Measurements from ENCODE around the gene PKMYT1. TPM values are rescaled to one million over a fixed set of nuclear protein-coding genes. Genes with fewer than 3 reads are reported as not detected.

The PKMYT1 gene
- total and polyA plus RNA-seq, 9 of the 15 experiments (the other 6 are each of a cell fraction or from before 2014, with no cell fraction given) = 8.7 to 201 (median 37.8) TPM

GRCh38 chr16:2963723-2964474 is 16.3 kb downstream of the PKMYT1 start, which contains the start of gene KREMEN2 (continued):
- TF ChIP-seq, protein P1, sequence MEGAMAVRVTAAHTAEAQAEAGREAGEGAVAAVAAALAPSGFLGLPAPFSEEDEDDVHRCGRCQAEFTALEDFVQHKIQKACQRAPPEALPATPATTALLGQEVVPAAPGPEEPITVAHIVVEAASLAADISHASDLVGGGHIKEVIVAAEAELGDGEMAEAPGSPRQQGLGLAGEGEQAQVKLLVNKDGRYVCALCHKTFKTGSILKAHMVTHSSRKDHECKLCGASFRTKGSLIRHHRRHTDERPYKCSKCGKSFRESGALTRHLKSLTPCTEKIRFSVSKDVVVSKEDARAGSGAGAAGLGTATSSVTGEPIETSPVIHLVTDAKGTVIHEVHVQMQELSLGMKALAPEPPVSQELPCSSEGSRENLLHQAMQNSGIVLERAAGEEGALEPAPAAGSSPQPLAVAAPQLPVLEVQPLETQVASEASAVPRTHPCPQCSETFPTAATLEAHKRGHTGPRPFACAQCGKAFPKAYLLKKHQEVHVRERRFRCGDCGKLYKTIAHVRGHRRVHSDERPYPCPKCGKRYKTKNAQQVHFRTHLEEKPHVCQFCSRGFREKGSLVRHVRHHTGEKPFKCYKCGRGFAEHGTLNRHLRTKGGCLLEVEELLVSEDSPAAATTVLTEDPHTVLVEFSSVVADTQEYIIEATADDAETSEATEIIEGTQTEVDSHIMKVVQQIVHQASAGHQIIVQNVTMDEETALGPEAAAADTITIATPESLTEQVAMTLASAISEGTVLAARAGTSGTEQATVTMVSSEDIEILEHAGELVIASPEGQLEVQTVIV (CRISPR knock-in tag; IDR thresholded peaks at IDR 0.05; ENCODE audit: borderline replicate concordance) = no peak
- no peak for TF ChIP-seq ZNF444 (CRISPR knock-in tag; IDR thresholded peaks at IDR 0.05)
- TF ChIP-seq CREBBP (IDR thresholded peaks at IDR 0.05; ENCODE audit: low read depth, low read length) = no peak
- TF ChIP-seq NR4A1 (CRISPR knock-in tag; IDR thresholded peaks at IDR 0.05) = no peak
- TF ChIP-seq NR4A1 (tag; IDR thresholded peaks at IDR 0.05) = no peak
- no peak for TF ChIP-seq ZNF165 (CRISPR knock-in tag; IDR thresholded peaks at IDR 0.05; ENCODE audit: borderline replicate concordance)
- no peak for TF ChIP-seq ZMIZ1 (IDR thresholded peaks at IDR 0.05; ENCODE audit: low read depth in 2 of 2, low read length in 2 of 2)
- 0 out of 2 replicates have a peak, but pooled peaks have one; percentile 26 for TF ChIP-seq ARID1B (IDR thresholded peaks at IDR 0.05)
- no peak for TF ChIP-seq TRIM28 (IDR thresholded peaks at IDR 0.05)
- TF ChIP-seq BRCA1 (IDR thresholded peaks at IDR 0.05) = no peak
- TF ChIP-seq BRCA1 (CRISPR knock-in tag; IDR thresholded peaks at IDR 0.05) = no peak
- 0 out of 2 replicates have a peak, but pooled peaks have one; percentile 21 for TF ChIP-seq POLR2AphosphoS5 (IDR thresholded peaks at IDR 0.05; ENCODE audit: control insufficient read depth, insufficient read depth, low read depth, low read length)
- no peak for TF ChIP-seq STAT5B (CRISPR knock-in tag; IDR thresholded peaks at IDR 0.05)
- TF ChIP-seq ZNF512 (tag; IDR thresholded peaks at IDR 0.05) = no peak
- peak; percentile 52 for TF ChIP-seq TBP (optimal IDR thresholded peaks at IDR 0.05; ENCODE audit: low read depth, low read length)
- TF ChIP-seq ZBED1 (IDR thresholded peaks at IDR 0.05) = no peak
- TF ChIP-seq HEY1 (CRISPR knock-in tag; IDR thresholded peaks at IDR 0.05; ENCODE audit: borderline replicate concordance) = no peak
- no peak for TF ChIP-seq SMAD4 (CRISPR knock-in tag; conservative IDR thresholded peaks at IDR 0.05)
- TF ChIP-seq LEF1 (IDR thresholded peaks at IDR 0.05) = 0 out of 2 replicates have a peak, but pooled peaks have one; percentile 28
- TF ChIP-seq RAD21 (CRISPR knock-in tag; conservative IDR thresholded peaks at IDR 0.05 in 1 of 2, IDR thresholded peaks at IDR 0.05 in 1 of 2) = no peak
- TF ChIP-seq, protein P2, sequence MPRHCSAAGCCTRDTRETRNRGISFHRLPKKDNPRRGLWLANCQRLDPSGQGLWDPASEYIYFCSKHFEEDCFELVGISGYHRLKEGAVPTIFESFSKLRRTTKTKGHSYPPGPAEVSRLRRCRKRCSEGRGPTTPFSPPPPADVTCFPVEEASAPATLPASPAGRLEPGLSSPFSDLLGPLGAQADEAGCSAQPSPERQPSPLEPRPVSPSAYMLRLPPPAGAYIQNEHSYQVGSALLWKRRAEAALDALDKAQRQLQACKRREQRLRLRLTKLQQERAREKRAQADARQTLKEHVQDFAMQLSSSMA (CRISPR knock-in tag; IDR thresholded peaks at IDR 0.05) = no peak
